ENCODE data around the gene NID2.

The NID2 gene

DNA sequence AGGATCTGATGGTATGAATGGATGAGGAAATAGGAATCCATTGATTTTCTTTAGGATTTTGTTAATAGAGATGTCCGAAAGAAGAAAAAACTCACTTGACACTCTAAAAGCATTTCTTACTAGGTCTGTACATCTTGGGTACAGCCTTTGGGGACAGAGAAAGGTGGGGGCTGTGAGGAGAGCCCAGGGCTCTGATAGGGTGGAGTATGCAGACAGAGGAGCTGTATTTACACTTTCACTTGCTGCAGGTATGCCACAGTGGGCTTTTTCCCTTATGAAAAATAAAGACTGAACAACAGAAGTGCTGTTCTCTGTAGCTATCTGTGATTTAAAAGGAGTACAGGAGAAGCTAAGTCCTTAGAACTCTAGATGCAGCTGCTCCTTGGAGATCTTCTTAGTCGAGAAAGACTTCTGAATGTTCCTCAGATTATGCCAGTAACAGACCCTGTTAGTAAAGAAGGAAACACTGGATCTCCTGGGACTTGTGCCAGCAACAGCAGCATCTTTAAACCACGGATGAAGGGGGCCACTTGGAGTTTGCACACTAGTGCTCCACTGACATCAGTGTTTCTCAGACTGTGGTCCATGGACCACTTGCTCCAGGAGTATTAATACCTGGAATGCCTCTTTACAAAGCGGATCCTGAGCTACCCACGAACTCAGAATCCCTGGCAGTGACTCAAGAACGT lies 98.9 kb downstream of the NID2 start:
- H3K4ac ChIP-seq (ENCODE audit: low read length) = no peak overlapping the region
- H3K9ac ChIP-seq (ENCODE audit: low read depth, low read length, poor library complexity) = no peak overlapping the region
- H3K4me2 ChIP-seq (ENCODE audit: insufficient read depth, low read length, poor library complexity, severe bottlenecking) = no peak overlapping the region
- no peak overlapping the region for H2BK15ac ChIP-seq (ENCODE audit: low read length)
- H3K9me3 ChIP-seq (replicated peaks in 1 of 2; ENCODE audit: control insufficient read depth in 2 of 2, insufficient read depth in 1 of 2, low read depth in 1 of 2, low read length in 2 of 2) = no peaks in the 10 kb centered on the region
- no peak for DNase-seq (ENCODE audit: low spot score)
- no peak overlapping the region for H3K27ac ChIP-seq (replicated peaks; ENCODE audit: low read length)
- H2BK5ac ChIP-seq (ENCODE audit: low read length) = no peak overlapping the region
- no peak overlapping the region for H2BK12ac ChIP-seq (ENCODE audit: low read length)
- H4K91ac ChIP-seq (ENCODE audit: low read depth, low read length, poor library complexity) = no peak overlapping the region
- H4K8ac ChIP-seq (ENCODE audit: low read depth, low read length) = no peak overlapping the region
- H2AFZ ChIP-seq (ENCODE audit: low read length) = no peak overlapping the region
- H3K36me3 ChIP-seq (replicated peaks in 1 of 2; ENCODE audit: control insufficient read depth in 2 of 2, insufficient read depth in 2 of 2, low read length in 2 of 2) = peaks cover 2 to 35% of the 10 kb centered on the region in 2 donors
- H2AK5ac ChIP-seq (ENCODE audit: low read depth, low read length) = no peak overlapping the region
- no peak overlapping the region for H3K23ac ChIP-seq (ENCODE audit: low read depth, low read length, poor library complexity)
- no peak overlapping the region for H3K4me3 ChIP-seq (ENCODE audit: low read length in 2 of 2)
- H3K14ac ChIP-seq (ENCODE audit: low read length) = no peak overlapping the region
- no peaks in the 10 kb centered on the region for H3K27me3 ChIP-seq (ENCODE audit: control insufficient read depth in 3 of 3, insufficient read depth in 3 of 3, low read depth in 1 of 3, low read length in 3 of 3)
- no peak overlapping the region for H3K18ac ChIP-seq (ENCODE audit: low read length)
- no peaks in the 10 kb centered on the region for H3K4me1 ChIP-seq (ENCODE audit: control insufficient read depth in 2 of 2, insufficient read depth in 1 of 2, low read depth in 1 of 2, low read length in 2 of 2)
- no CpG with 5 or more reads among the region's 6 CpGs for WGBS, 2 donors (ENCODE audit: extremely low coverage in 2 of 2, insufficient read length in 2 of 2, insufficient replicate concordance in 1 of 2)
- no peak overlapping the region for H2BK120ac ChIP-seq (ENCODE audit: low read depth, low read length)
- no peaks in the 10 kb centered on the region for H3K79me1 ChIP-seq (ENCODE audit: low read depth, low read length)

DNA sequence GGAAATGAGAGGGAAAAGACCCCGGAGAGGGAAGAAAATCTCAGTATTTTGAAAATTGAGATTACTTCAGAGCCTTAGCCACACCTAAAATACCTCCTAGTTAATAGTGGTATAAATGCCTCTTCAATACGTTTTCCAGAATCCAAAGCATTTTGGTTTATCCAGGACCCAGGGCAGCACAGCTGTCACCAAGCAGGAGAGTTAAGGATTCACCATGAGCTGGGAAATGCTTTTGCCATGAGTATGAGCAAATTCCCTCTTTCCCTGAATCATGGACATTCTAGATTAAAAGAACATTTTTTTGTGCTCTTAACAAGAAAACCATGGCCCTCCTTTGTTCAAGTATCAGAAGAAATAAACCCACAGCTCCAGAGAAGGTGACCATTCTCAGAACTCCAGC lies 101.3 kb downstream of the NID2 start:
- Histone ChIP-seq H3K9me3 (replicated peaks in 1 of 2; ENCODE audit: control insufficient read depth in 2 of 2, insufficient read depth in 1 of 2, low read depth in 1 of 2, low read length in 2 of 2) (no peaks in the 10 kb centered on the region), H3K27ac (replicated peaks; ENCODE audit: low read length) (no peak overlapping the region), H3K27me3 (ENCODE audit: control insufficient read depth in 3 of 3, insufficient read depth in 3 of 3, low read depth in 1 of 3, low read length in 3 of 3) (no peaks in the 10 kb centered on the region), H2AFZ (ENCODE audit: low read length) (no peak overlapping the region), H3K36me3 (replicated peaks in 1 of 2; ENCODE audit: control insufficient read depth in 2 of 2, insufficient read depth in 2 of 2, low read length in 2 of 2) (peaks cover 2 to 55% of the 10 kb centered on the region in 2 donors), H3K4me2 (ENCODE audit: insufficient read depth, low read length, poor library complexity, severe bottlenecking) (no peak overlapping the region), H3K9ac (ENCODE audit: low read depth, low read length, poor library complexity) (no peak overlapping the region), H2BK120ac (ENCODE audit: low read depth, low read length) (no peak overlapping the region), H3K18ac (ENCODE audit: low read length) (no peak overlapping the region), H2BK12ac (ENCODE audit: low read length) (no peak overlapping the region), H3K23ac (ENCODE audit: low read depth, low read length, poor library complexity) (no peak overlapping the region), H4K8ac (ENCODE audit: low read depth, low read length) (no peak overlapping the region), H2BK15ac (ENCODE audit: low read length) (no peak overlapping the region), H3K4me1 (ENCODE audit: control insufficient read depth in 2 of 2, insufficient read depth in 1 of 2, low read depth in 1 of 2, low read length in 2 of 2) (no peaks in the 10 kb centered on the region), H2AK5ac (ENCODE audit: low read depth, low read length) (no peak overlapping the region), H4K91ac (ENCODE audit: low read depth, low read length, poor library complexity) (no peak overlapping the region), H3K4ac (ENCODE audit: low read length) (no peak overlapping the region), H3K79me1 (ENCODE audit: low read depth, low read length) (no peaks in the 10 kb centered on the region), H3K14ac (ENCODE audit: low read length) (no peak overlapping the region), H2BK5ac (ENCODE audit: low read length) (no peak overlapping the region), H3K4me3 (ENCODE audit: low read length in 2 of 2) (no peak overlapping the region)
- DNase-seq (ENCODE audit: low spot score) = no peak
- WGBS, 2 donors (ENCODE audit: extremely low coverage in 2 of 2, insufficient read length in 2 of 2, insufficient replicate concordance in 1 of 2) = no CpG with 5 or more reads among the region's 2 CpGs

- H4K91ac ChIP-seq (ENCODE audit: low read depth, low read length, poor library complexity) = no peak overlapping the region
- WGBS, 2 donors (ENCODE audit: extremely low coverage in 2 of 2, insufficient read length in 2 of 2, insufficient replicate concordance in 1 of 2) = no CpG with 5 or more reads among the region's 4 CpGs
- no peaks in the 10 kb centered on the region for H3K4me1 ChIP-seq (ENCODE audit: control insufficient read depth in 2 of 2, insufficient read depth in 1 of 2, low read depth in 1 of 2, low read length in 2 of 2)
Observed at GRCh38 chr14:51963286-51963685, 105.6 kb downstream of the NID2 start.

GRCh38 chr14:51962711-51963110 lies 106.1 kb downstream of the NID2 start:
- Histone ChIP-seq H3K9me3 (replicated peaks in 1 of 2; ENCODE audit: control insufficient read depth in 2 of 2, insufficient read depth in 1 of 2, low read depth in 1 of 2, low read length in 2 of 2) (peaks cover 4 to 40% of the 10 kb centered on the region in 2 donors), H3K4me2 (ENCODE audit: insufficient read depth, low read length, poor library complexity, severe bottlenecking) (no peak overlapping the region), H3K18ac (ENCODE audit: low read length) (no peak overlapping the region), H2BK12ac (ENCODE audit: low read length) (no peak overlapping the region), H3K4me3 (ENCODE audit: low read length in 2 of 2) (no peak overlapping the region), H2AFZ (ENCODE audit: low read length) (no peak overlapping the region), H3K36me3 (replicated peaks in 1 of 2; ENCODE audit: control insufficient read depth in 2 of 2, insufficient read depth in 2 of 2, low read length in 2 of 2) (peaks cover 4 to 76% of the 10 kb centered on the region in 2 donors), H3K4me1 (ENCODE audit: control insufficient read depth in 2 of 2, insufficient read depth in 1 of 2, low read depth in 1 of 2, low read length in 2 of 2) (no peaks in the 10 kb centered on the region), H3K9ac (ENCODE audit: low read depth, low read length, poor library complexity) (no peak overlapping the region), H3K14ac (ENCODE audit: low read length) (no peak overlapping the region), H3K23ac (ENCODE audit: low read depth, low read length, poor library complexity) (no peak overlapping the region), H2BK120ac (ENCODE audit: low read depth, low read length) (no peak overlapping the region), H4K8ac (ENCODE audit: low read depth, low read length) (no peak overlapping the region), H2BK5ac (ENCODE audit: low read length) (no peak overlapping the region), H4K91ac (ENCODE audit: low read depth, low read length, poor library complexity) (no peak overlapping the region), H3K27me3 (ENCODE audit: control insufficient read depth in 3 of 3, insufficient read depth in 3 of 3, low read depth in 1 of 3, low read length in 3 of 3) (no peaks in the 10 kb centered on the region), H2BK15ac (ENCODE audit: low read length) (no peak overlapping the region), H3K27ac (replicated peaks; ENCODE audit: low read length) (no peak overlapping the region), H3K79me1 (ENCODE audit: low read depth, low read length) (no peaks in the 10 kb centered on the region), H3K4ac (ENCODE audit: low read length) (no peak overlapping the region), H2AK5ac (ENCODE audit: low read depth, low read length) (no peak overlapping the region)
- no CpG with 5 or more reads among the region's 3 CpGs for WGBS, 2 donors (ENCODE audit: extremely low coverage in 2 of 2, insufficient read length in 2 of 2, insufficient replicate concordance in 1 of 2)
- no peak for DNase-seq (ENCODE audit: low spot score)

More at GRCh38 chr14:51963286-51963685, 105.6 kb downstream of the NID2 start:
- H3K9me3 ChIP-seq (replicated peaks in 1 of 2; ENCODE audit: control insufficient read depth in 2 of 2, insufficient read depth in 1 of 2, low read depth in 1 of 2, low read length in 2 of 2) = peaks cover 3 to 34% of the 10 kb centered on the region in 2 donors
- H3K79me1 ChIP-seq (ENCODE audit: low read depth, low read length) = no peaks in the 10 kb centered on the region
- H2BK12ac ChIP-seq (ENCODE audit: low read length) = no peak overlapping the region
- H3K4me2 ChIP-seq (ENCODE audit: insufficient read depth, low read length, poor library complexity, severe bottlenecking) = no peak overlapping the region
- DNase-seq (ENCODE audit: low spot score) = no peak
- H3K4ac ChIP-seq (ENCODE audit: low read length) = no peak overlapping the region
- H3K27me3 ChIP-seq (ENCODE audit: control insufficient read depth in 3 of 3, insufficient read depth in 3 of 3, low read depth in 1 of 3, low read length in 3 of 3) = no peaks in the 10 kb centered on the region
- no peak overlapping the region for H3K27ac ChIP-seq (replicated peaks; ENCODE audit: low read length)
- peaks cover 4 to 75% of the 10 kb centered on the region in 2 donors for H3K36me3 ChIP-seq (replicated peaks in 1 of 2; ENCODE audit: control insufficient read depth in 2 of 2, insufficient read depth in 2 of 2, low read length in 2 of 2)
- H4K8ac ChIP-seq (ENCODE audit: low read depth, low read length) = no peak overlapping the region
- H2AFZ ChIP-seq (ENCODE audit: low read length) = no peak overlapping the region
- H3K14ac ChIP-seq (ENCODE audit: low read length) = no peak overlapping the region
- H2AK5ac ChIP-seq (ENCODE audit: low read depth, low read length) = no peak overlapping the region
- H3K4me3 ChIP-seq (ENCODE audit: low read length in 2 of 2) = no peak overlapping the region
- no peak overlapping the region for H3K9ac ChIP-seq (ENCODE audit: low read depth, low read length, poor library complexity)
- H2BK120ac ChIP-seq (ENCODE audit: low read depth, low read length) = no peak overlapping the region
- no peak overlapping the region for H2BK15ac ChIP-seq (ENCODE audit: low read length)
- no peak overlapping the region for H2BK5ac ChIP-seq (ENCODE audit: low read length)
- H3K23ac ChIP-seq (ENCODE audit: low read depth, low read length, poor library complexity) = no peak overlapping the region
- no peak overlapping the region for H3K18ac ChIP-seq (ENCODE audit: low read length)

Measured in neuronal stem cell (in vitro differentiated cells).